HL-60/S4 treated with phorbol 12-myristate 13-acetate at 8.2 ng/mL for 4 days and 3 days (cell line): ENCODE results near the gene CSF3R.

ENCODE experiments used
- in situ Hi-C: fragments of 300-500 bp; cut with MboI; formaldehyde crosslinking; loops from 2 replicates; pipeline ENCODE4 v1.15.0; 2022; ENCODE audit warnings: low sequenced_read_pairs

CSF3R gene

GRCh38 chr1:36463463-36463802, 19.3 kb downstream of the CSF3R start:
- in situ Hi-C loops = no loop called here

DNA sequence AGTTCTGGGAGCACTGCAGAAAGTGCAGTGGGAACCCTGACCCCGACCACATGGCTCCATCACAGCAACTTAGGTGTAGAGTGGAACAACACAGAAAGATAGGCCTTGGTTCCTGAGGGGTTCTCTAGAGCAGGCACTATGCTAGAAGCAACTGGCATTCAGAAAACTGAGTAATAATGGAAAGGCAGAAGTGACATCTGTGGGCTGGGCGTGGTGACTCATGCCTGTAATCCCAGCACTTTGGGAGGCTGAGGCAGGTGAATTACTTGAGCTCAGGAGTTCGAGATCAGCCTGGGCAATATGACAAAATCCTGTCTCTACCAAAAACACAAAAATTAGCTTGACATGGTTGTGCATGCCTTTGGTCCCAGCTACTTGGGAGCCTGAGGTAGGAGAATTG, 23.8 kb downstream of the CSF3R start:
- in situ Hi-C loops = no loop called here

DNA sequence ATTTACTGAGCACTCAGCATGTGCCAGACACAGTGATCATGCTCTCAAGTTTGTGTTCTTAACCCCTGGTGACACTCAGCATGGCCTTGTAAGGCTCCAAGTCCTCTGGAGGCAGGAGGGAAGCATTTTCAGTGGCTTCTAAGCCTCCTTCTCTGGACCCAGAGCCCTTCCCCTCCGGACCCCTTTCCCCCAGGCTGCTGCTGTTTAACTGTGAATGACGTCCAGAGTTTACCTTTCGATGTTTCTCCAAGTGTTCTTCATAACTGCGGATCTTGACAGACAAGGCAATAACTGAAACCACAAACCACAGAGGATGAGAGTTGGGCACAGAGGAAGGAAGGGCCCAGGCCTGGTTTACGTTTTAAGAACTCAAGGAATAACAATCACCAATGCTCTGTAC, 25.0 kb downstream of the CSF3R start:
- in situ Hi-C loops = no loop called here

DNA sequence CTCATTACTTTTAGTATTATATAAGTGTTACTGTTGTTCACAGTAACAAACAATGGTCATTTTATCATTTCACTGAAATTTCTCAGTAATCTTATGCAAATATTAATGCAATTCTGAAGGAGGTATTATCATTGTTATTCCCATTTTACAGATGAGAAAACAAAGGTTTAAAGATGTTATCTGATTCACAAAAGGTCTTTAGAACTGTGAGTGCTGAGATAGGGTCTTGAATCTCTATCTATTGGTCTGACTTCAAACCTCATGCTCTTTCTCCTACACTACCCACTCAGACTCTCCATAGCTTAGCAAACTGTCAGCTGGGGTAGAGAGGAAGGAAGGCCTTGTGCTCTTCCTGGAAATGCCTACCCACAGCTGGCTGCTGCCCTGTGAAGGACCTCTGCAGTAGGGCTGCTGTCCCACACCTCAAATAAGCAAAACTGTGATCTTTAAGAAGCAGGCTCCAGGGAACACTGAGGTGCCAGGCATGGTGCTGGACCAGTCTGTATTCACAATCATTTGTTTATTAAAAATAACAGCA, 26.3 kb downstream of the CSF3R start:
- in situ Hi-C loops = no loop called here

GRCh38 chr1:36455386-36455785, 27.3 kb downstream of the CSF3R start:
- in situ Hi-C loops = no loop called here

GRCh38 chr1:36453600-36454388, 28.9 kb downstream of the CSF3R start:
- in situ Hi-C loops = no loop called here

- in situ Hi-C loops = no loop called here
Observed at GRCh38 chr1:36453051-36453450, 29.7 kb downstream of the CSF3R start.

- in situ Hi-C loops = no loop called here
Observed at GRCh38 chr1:36450919-36451305, 31.8 kb downstream of the CSF3R start.

GRCh38 chr1:36450270-36450918, 32.3 kb downstream of the CSF3R start, which contains the start of gene OSCP1:
TSS of gene OSCP1 (minus strand) at chr1:36450451. CDS start at chr1:36450369, 82 bp downstream.
- in situ Hi-C loops = no loop called here

- in situ Hi-C loops = no loop called here
Observed at GRCh38 chr1:36448530-36449056, 34.1 kb downstream of the CSF3R start.

DNA sequence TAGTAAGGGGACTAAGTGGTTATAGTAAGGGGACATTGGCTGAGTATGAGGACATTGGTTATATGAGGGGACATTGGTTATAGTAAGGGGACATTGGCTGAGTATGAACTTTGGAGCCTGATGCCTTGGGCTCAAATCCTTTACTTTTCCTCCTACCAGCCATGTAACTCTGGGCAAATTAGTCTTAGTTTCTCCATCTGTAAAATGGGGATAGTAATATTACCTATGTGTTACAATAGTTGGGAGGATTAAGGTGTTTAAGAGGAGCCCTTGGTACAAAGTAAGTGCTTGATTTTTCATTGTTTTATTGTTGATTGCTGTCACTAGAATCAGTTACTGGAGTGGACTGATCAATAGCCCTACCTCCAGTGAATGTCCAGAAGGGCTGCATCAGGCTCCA, 35.3 kb downstream of the CSF3R start:
- in situ Hi-C loops = no loop called here

GRCh38 chr1:36446746-36447145, 36.0 kb downstream of the CSF3R start:
- in situ Hi-C loops = no loop called here

- in situ Hi-C loops = no loop called here
Observed at GRCh38 chr1:36446271-36446670, 36.4 kb downstream of the CSF3R start.

- in situ Hi-C loops = no loop called here
Observed at GRCh38 chr1:36443297-36443696, 39.4 kb downstream of the CSF3R start.

- in situ Hi-C loops = no loop called here
Observed at GRCh38 chr1:36442337-36442736, 40.4 kb downstream of the CSF3R start.

- in situ Hi-C loops = no loop called here
Observed at GRCh38 chr1:36440646-36441045, 42.1 kb downstream of the CSF3R start.

DNA sequence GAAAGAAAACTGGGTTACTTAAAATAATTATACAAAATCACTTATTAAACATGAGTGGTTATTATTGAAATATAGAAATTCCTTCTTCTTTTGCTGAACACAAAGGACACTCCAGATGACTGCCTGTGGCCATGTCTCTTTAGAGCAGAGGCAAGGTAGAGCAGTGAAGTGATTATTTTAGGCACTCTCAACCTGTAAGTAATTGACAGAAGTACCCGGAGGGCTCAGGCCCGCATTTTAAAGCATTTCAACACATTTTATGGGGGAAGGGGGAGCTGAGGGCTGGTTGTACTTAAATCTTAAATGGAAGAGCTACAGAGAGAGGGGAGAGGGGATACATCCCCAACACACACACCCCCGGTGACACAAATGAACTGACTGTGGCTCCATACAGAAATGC, 42.7 kb downstream of the CSF3R start:
- in situ Hi-C loops = no loop called here

GRCh38 chr1:36438715-36439114, 44.0 kb downstream of the CSF3R start:
- in situ Hi-C loops = no loop called here

DNA sequence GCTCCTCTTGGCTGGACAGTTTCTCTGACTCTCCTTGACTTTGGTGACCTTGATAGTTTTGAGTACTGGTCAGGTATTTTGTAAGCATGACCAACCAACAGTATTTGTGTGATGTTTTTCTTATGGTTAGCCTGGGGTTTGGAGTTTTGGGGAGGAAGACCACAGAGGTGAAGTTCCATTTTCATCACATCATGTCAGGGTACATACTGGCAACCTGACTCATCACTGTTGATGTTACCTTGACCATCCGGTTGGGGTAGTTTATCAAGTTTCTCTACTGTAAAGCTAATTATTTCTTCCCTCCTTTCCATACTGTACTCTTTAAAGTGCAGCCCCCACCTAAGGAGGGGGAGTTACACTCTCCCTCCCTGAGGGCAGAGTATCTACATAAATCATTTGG, 45.9 kb downstream of the CSF3R start:
- in situ Hi-C loops = no loop called here

DNA sequence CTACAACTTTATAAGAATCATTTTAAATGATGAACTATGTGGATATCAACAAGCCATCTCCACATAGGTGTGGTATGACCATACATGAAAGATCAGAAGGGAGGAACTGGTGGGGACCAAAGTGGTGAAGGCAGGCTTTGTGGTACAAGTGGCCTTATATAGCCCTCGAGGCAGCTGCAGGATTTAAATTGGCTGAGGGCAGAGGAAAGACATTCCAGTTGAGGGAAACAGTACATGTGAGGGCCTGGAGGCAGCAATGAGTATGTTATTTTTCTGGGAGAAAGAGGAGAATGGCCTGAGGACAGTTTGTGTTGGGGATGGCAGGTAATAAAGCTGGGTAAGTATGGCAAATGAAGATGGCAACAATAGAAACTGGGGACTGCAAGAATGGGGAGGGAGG, 49.6 kb downstream of the CSF3R start:
- in situ Hi-C loops = no loop called here

- in situ Hi-C loops = no loop called here
Observed at GRCh38 chr1:36432616-36433015, 50.1 kb downstream of the CSF3R start.

DNA sequence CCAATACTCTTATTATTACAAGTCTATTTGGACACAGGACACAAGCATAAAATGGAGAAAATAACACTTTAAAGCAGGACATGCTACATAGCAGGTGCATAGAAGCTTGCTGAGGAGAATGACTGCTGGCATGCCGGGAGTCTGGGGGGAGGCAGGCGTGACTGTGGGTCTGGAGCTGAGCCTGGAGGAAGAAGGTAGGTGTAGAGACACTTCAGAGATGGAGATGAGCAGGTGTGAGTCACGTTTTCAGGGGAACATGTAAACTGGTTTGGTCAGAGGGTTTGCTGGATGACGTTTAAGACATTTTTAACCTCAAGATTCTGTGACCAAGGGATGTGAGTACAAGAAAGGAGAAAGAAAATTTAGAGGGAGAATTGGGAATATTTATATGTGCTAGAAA, 56.9 kb downstream of the CSF3R start:
- in situ Hi-C loops = no loop called here
